ENCODE results near the gene RIF1.

- TF ChIP-seq CTCF (conservative IDR thresholded peaks at IDR 0.05; ENCODE audit: low read length) (no peak), EZH2phosphoT487 (IDR thresholded peaks at IDR 0.05; ENCODE audit: borderline replicate concordance) (no peak)
Measured at GRCh38 chr2:151380580-151381235, 29.0 kb upstream of the RIF1 start.
